Measurements from ENCODE around the gene NRG3.

DNA sequence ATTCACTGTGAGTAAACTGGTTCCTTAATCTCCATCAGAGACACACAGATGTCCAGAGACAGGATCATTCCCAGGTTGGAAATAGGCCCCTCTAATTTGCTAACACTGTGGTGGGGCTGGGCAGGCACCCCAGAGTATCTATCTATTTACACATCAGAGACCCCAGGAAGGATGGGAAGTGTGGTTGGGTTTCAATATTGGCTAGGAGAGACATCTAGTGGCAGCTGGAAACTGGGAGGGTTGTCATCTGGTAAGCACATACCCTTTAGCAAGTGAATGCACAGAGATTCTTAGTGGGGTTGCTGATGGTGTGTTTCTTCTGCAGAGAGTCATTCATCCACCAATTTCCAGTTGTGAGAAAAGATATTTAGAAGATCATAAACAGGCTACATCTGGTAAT is 36.0 kb upstream of the NRG3 start:
- TF ChIP-seq, protein P1, sequence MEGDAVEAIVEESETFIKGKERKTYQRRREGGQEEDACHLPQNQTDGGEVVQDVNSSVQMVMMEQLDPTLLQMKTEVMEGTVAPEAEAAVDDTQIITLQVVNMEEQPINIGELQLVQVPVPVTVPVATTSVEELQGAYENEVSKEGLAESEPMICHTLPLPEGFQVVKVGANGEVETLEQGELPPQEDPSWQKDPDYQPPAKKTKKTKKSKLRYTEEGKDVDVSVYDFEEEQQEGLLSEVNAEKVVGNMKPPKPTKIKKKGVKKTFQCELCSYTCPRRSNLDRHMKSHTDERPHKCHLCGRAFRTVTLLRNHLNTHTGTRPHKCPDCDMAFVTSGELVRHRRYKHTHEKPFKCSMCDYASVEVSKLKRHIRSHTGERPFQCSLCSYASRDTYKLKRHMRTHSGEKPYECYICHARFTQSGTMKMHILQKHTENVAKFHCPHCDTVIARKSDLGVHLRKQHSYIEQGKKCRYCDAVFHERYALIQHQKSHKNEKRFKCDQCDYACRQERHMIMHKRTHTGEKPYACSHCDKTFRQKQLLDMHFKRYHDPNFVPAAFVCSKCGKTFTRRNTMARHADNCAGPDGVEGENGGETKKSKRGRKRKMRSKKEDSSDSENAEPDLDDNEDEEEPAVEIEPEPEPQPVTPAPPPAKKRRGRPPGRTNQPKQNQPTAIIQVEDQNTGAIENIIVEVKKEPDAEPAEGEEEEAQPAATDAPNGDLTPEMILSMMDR (conservative IDR thresholded peaks at IDR 0.05; ENCODE audit: low read length): peak; percentile 60
- no peak for TF ChIP-seq EZH2phosphoT487 (IDR thresholded peaks at IDR 0.05; ENCODE audit: borderline replicate concordance, low read depth, low read length)
